ENCODE measurements around the gene ATP8B3. TPM values are rescaled to one million over a fixed set of nuclear protein-coding genes. Genes with fewer than 3 reads are reported as not detected.

ATP8B3 gene
- total RNA-seq: 1 to 10 TPM; 2.3 to 2.8 TPM

GRCh38 chr19:1811942-1812425, at the start of gene ATP8B3:
Gene ATP8B3 (minus strand): TSS chr19:1812276. CDS start chr19:1811736, 540 bp downstream.
- Mint-ChIP-seq H3K27me3 (no peaks in the 10 kb centered on the region), H3K36me3 (no peaks in the 10 kb centered on the region), H3K9me3 (no peaks in the 10 kb centered on the region), H3K4me3 (peak within 1 kb of the TSS; percentile 91), H3K4me1 (ENCODE audit: low read depth in 2 of 2) (peaks cover 10 to 11% of the 10 kb centered on the region in 2 donors), H3K27ac (peak within 1 kb of the TSS; percentile 73 to 93)
- no peak for DNase-seq (ENCODE audit: low spot score)
- ATAC-seq: peak in 1 of 2 donors; percentile 49

- DNase-seq (ENCODE audit: low spot score) (no peak), ATAC-seq (no peak)
- peak overlapping the region; percentile 92 for H3K4me3 Mint-ChIP-seq
- no peaks in the 10 kb centered on the region for H3K27me3 Mint-ChIP-seq
- H3K27ac Mint-ChIP-seq: peak overlapping the region in 1 of 2 donors; percentile 89
- H3K4me1 Mint-ChIP-seq (ENCODE audit: low read depth in 2 of 2): peaks cover 9 to 12% of the 10 kb centered on the region in 2 donors
- no peaks in the 10 kb centered on the region for H3K36me3 Mint-ChIP-seq
- H3K9me3 Mint-ChIP-seq: no peaks in the 10 kb centered on the region
These were observed 49.5 kb upstream of the ATP8B3 start for GRCh38 chr19:1861599-1862031.

- Mint-ChIP-seq H3K4me3 (peak overlapping the region; percentile 92), H3K27me3 (no peaks in the 10 kb centered on the region), H3K9me3 (no peaks in the 10 kb centered on the region), H3K36me3 (no peaks in the 10 kb centered on the region), H3K4me1 (ENCODE audit: low read depth in 2 of 2) (peaks cover 9 to 15% of the 10 kb centered on the region in 2 donors), H3K27ac (peak overlapping the region in 1 of 2 donors; percentile 89)
- no peak for DNase-seq (ENCODE audit: low spot score)
- no peak for ATAC-seq
These were observed 48.9 kb upstream of the ATP8B3 start for GRCh38 chr19:1860821-1861598.

- Mint-ChIP-seq H3K4me3 (no peak overlapping the region), H3K27me3 (no peaks in the 10 kb centered on the region), H3K36me3 (no peaks in the 10 kb centered on the region), H3K27ac (no peak overlapping the region), H3K4me1 (ENCODE audit: low read depth in 2 of 2) (peaks cover 14 to 15% of the 10 kb centered on the region in 2 donors), H3K9me3 (no peaks in the 10 kb centered on the region)
- ATAC-seq (no peak), DNase-seq (ENCODE audit: low spot score) (no peak)
These were observed 48.1 kb upstream of the ATP8B3 start for GRCh38 chr19:1860042-1860775.

GRCh38 chr19:1859331-1859781, 47.3 kb upstream of the ATP8B3 start:
- Mint-ChIP-seq H3K4me3 (no peak overlapping the region), H3K27ac (no peak overlapping the region), H3K36me3 (no peaks in the 10 kb centered on the region), H3K4me1 (ENCODE audit: low read depth in 2 of 2) (peaks cover 17 to 19% of the 10 kb centered on the region in 2 donors), H3K9me3 (no peaks in the 10 kb centered on the region), H3K27me3 (no peaks in the 10 kb centered on the region)
- no peak for ATAC-seq
- DNase-seq (ENCODE audit: low spot score): no peak

GRCh38 chr19:1858412-1859081, 46.5 kb upstream of the ATP8B3 start:
- DNase-seq (ENCODE audit: low spot score) (no peak), ATAC-seq (no peak)
- no peaks in the 10 kb centered on the region for H3K27me3 Mint-ChIP-seq
- no peaks in the 10 kb centered on the region for H3K9me3 Mint-ChIP-seq
- no peaks in the 10 kb centered on the region for H3K36me3 Mint-ChIP-seq
- peaks cover 18 to 19% of the 10 kb centered on the region in 2 donors for H3K4me1 Mint-ChIP-seq (ENCODE audit: low read depth in 2 of 2)
- no peak overlapping the region for H3K4me3 Mint-ChIP-seq
- no peak overlapping the region for H3K27ac Mint-ChIP-seq

- no peak overlapping the region for H3K4me3 Mint-ChIP-seq
- H3K4me1 Mint-ChIP-seq (ENCODE audit: low read depth in 2 of 2): peaks cover 23% of the 10 kb centered on the region in 2 donors
- H3K36me3 Mint-ChIP-seq: no peaks in the 10 kb centered on the region
- H3K27ac Mint-ChIP-seq: no peak overlapping the region
- H3K27me3 Mint-ChIP-seq: no peaks in the 10 kb centered on the region
- DNase-seq (ENCODE audit: low spot score) (no peak), ATAC-seq (no peak)
- no peaks in the 10 kb centered on the region for H3K9me3 Mint-ChIP-seq
These were observed 45.7 kb upstream of the ATP8B3 start for GRCh38 chr19:1857648-1858326.

GRCh38 chr19:1856698-1857603, 44.9 kb upstream of the ATP8B3 start:
- DNase-seq (ENCODE audit: low spot score) (peak; percentile 83), ATAC-seq (peak; percentile 51 to 68)
- Mint-ChIP-seq H3K9me3 (no peaks in the 10 kb centered on the region), H3K36me3 (no peaks in the 10 kb centered on the region), H3K27ac (peak overlapping the region; percentile 72 to 73), H3K4me3 (peak overlapping the region; percentile 76), H3K27me3 (no peaks in the 10 kb centered on the region), H3K4me1 (ENCODE audit: low read depth in 2 of 2) (peaks cover 23 to 26% of the 10 kb centered on the region in 2 donors)

- peaks cover 16 to 22% of the 10 kb centered on the region in 2 donors for H3K4me1 Mint-ChIP-seq (ENCODE audit: low read depth in 2 of 2)
- peak overlapping the region; percentile 76 for H3K4me3 Mint-ChIP-seq
- H3K9me3 Mint-ChIP-seq: no peaks in the 10 kb centered on the region
- ATAC-seq (no peak), DNase-seq (ENCODE audit: low spot score) (no peak)
- H3K27me3 Mint-ChIP-seq: no peaks in the 10 kb centered on the region
- H3K27ac Mint-ChIP-seq: peak overlapping the region; percentile 72 to 73
- H3K36me3 Mint-ChIP-seq: no peaks in the 10 kb centered on the region
These were observed 44.2 kb upstream of the ATP8B3 start for GRCh38 chr19:1856345-1856697.

GRCh38 chr19:1855828-1856255, 43.8 kb upstream of the ATP8B3 start:
- H3K4me1 Mint-ChIP-seq (ENCODE audit: low read depth in 2 of 2): peaks cover 18 to 24% of the 10 kb centered on the region in 2 donors
- DNase-seq (ENCODE audit: low spot score) (no peak), ATAC-seq (peak in 1 of 2 donors; percentile 27)
- no peaks in the 10 kb centered on the region for H3K36me3 Mint-ChIP-seq
- H3K4me3 Mint-ChIP-seq: peak overlapping the region; percentile 76
- no peaks in the 10 kb centered on the region for H3K9me3 Mint-ChIP-seq
- H3K27ac Mint-ChIP-seq: peak overlapping the region; percentile 72 to 73
- H3K27me3 Mint-ChIP-seq: no peaks in the 10 kb centered on the region

- H3K9me3 Mint-ChIP-seq: no peaks in the 10 kb centered on the region
- DNase-seq (ENCODE audit: low spot score) (peak; percentile 92), ATAC-seq (peak; percentile 90 to 93)
- no peaks in the 10 kb centered on the region for H3K27me3 Mint-ChIP-seq
- H3K4me1 Mint-ChIP-seq (ENCODE audit: low read depth in 2 of 2): peaks cover 20 to 25% of the 10 kb centered on the region in 2 donors
- peak overlapping the region; percentile 72 to 73 for H3K27ac Mint-ChIP-seq
- H3K4me3 Mint-ChIP-seq: peak overlapping the region; percentile 76
- H3K36me3 Mint-ChIP-seq: no peaks in the 10 kb centered on the region
These were observed 43.2 kb upstream of the ATP8B3 start for GRCh38 chr19:1855040-1855827.

All from natural killer cell treated with Interleukin-12 subunit alpha and Interleukin-12 subunit beta and Interleukin-15 and Interleukin-18, amount 100 ng/mL, for 72 hours (primary cell).